ENCODE measurements around the gene PLA2G4A.
"Not testable (repeated sequence)": the region's sequence is repeated elsewhere in the genome, so short reads cannot be mapped to it uniquely, and the experiment has no call there.

PLA2G4A gene

GRCh38 chr1:186899577-186899976 lies 70.8 kb downstream of the PLA2G4A start:
- Histone ChIP-seq H3K27me3 (ENCODE audit: insufficient read depth, low read length) (no peaks in the 10 kb centered on the region), H3K9ac (ENCODE audit: low read depth, low read length) (no peak overlapping the region), H3K9me3 (ENCODE audit: insufficient read depth, low read depth, low read length) (no peaks in the 10 kb centered on the region), H3K36me3 (ENCODE audit: insufficient read depth, low read length) (no peaks in the 10 kb centered on the region), H3K4me3 (ENCODE audit: low read length) (no peak overlapping the region), H3K4me1 (ENCODE audit: insufficient read depth, low read length) (no peaks in the 10 kb centered on the region), H3K27ac (ENCODE audit: low read depth, low read length) (no peak overlapping the region)
- 89% methylated on average over 3 of the region's 3 CpGs for WGBS

- no peaks in the 10 kb centered on the region for H3K4me1 ChIP-seq (ENCODE audit: insufficient read depth, low read length)
- H3K9me3 ChIP-seq (ENCODE audit: insufficient read depth, low read depth, low read length), result no peaks in the 10 kb centered on the region
- H3K27ac ChIP-seq (ENCODE audit: low read depth, low read length), result no peak overlapping the region
- H3K4me3 ChIP-seq (ENCODE audit: low read length), result no peak overlapping the region
- H3K36me3 ChIP-seq (ENCODE audit: insufficient read depth, low read length), result no peaks in the 10 kb centered on the region
- no CpG with 5 or more reads among the region's 2 CpGs for WGBS
- no peaks in the 10 kb centered on the region for H3K27me3 ChIP-seq (ENCODE audit: insufficient read depth, low read length)
- H3K9ac ChIP-seq (ENCODE audit: low read depth, low read length), result no peak overlapping the region
Measured at GRCh38 chr1:186899977-186900376, 71.2 kb downstream of the PLA2G4A start.

GRCh38 chr1:186900539-186901237 lies 71.9 kb downstream of the PLA2G4A start:
- no peaks in the 10 kb centered on the region for H3K36me3 ChIP-seq (ENCODE audit: insufficient read depth, low read length)
- no peaks in the 10 kb centered on the region for H3K27me3 ChIP-seq (ENCODE audit: insufficient read depth, low read length)
- 95% methylated on average over 5 of the region's 5 CpGs for WGBS
- no peak overlapping the region for H3K4me3 ChIP-seq (ENCODE audit: low read length)
- H3K9me3 ChIP-seq (ENCODE audit: insufficient read depth, low read depth, low read length), result no peaks in the 10 kb centered on the region
- no peak overlapping the region for H3K9ac ChIP-seq (ENCODE audit: low read depth, low read length)
- H3K27ac ChIP-seq (ENCODE audit: low read depth, low read length), result no peak overlapping the region
- no peaks in the 10 kb centered on the region for H3K4me1 ChIP-seq (ENCODE audit: insufficient read depth, low read length)

- Histone ChIP-seq H3K9ac (ENCODE audit: low read depth, low read length) (no peak overlapping the region), H3K27me3 (ENCODE audit: insufficient read depth, low read length) (no peaks in the 10 kb centered on the region), H3K9me3 (ENCODE audit: insufficient read depth, low read depth, low read length) (no peaks in the 10 kb centered on the region), H3K36me3 (ENCODE audit: insufficient read depth, low read length) (no peaks in the 10 kb centered on the region), H3K4me1 (ENCODE audit: insufficient read depth, low read length) (no peaks in the 10 kb centered on the region), H3K27ac (ENCODE audit: low read depth, low read length) (no peak overlapping the region), H3K4me3 (ENCODE audit: low read length) (no peak overlapping the region)
Measured at GRCh38 chr1:186901631-186902030, 72.9 kb downstream of the PLA2G4A start.

- Histone ChIP-seq H3K4me1 (ENCODE audit: insufficient read depth, low read length) (no peaks in the 10 kb centered on the region), H3K36me3 (ENCODE audit: insufficient read depth, low read length) (no peaks in the 10 kb centered on the region), H3K9me3 (ENCODE audit: insufficient read depth, low read depth, low read length) (no peaks in the 10 kb centered on the region), H3K27ac (ENCODE audit: low read depth, low read length) (no peak overlapping the region), H3K9ac (ENCODE audit: low read depth, low read length) (no peak overlapping the region), H3K4me3 (ENCODE audit: low read length) (no peak overlapping the region), H3K27me3 (ENCODE audit: insufficient read depth, low read length) (no peaks in the 10 kb centered on the region)
- 93% methylated on average over 7 of the region's 7 CpGs for WGBS
Measured at GRCh38 chr1:186903374-186904136, 74.8 kb downstream of the PLA2G4A start.

- Histone ChIP-seq H3K27me3 (ENCODE audit: insufficient read depth, low read length) (no peaks in the 10 kb centered on the region), H3K4me3 (ENCODE audit: low read length) (no peak overlapping the region), H3K9ac (ENCODE audit: low read depth, low read length) (no peak overlapping the region), H3K4me1 (ENCODE audit: insufficient read depth, low read length) (no peaks in the 10 kb centered on the region), H3K9me3 (ENCODE audit: insufficient read depth, low read depth, low read length) (no peaks in the 10 kb centered on the region), H3K36me3 (ENCODE audit: insufficient read depth, low read length) (no peaks in the 10 kb centered on the region), H3K27ac (ENCODE audit: low read depth, low read length) (no peak overlapping the region)
- WGBS, result 93% methylated on average over 3 of the region's 3 CpGs
Measured at GRCh38 chr1:186904361-186904760, 75.6 kb downstream of the PLA2G4A start.

GRCh38 chr1:186905561-186905960 lies 76.8 kb downstream of the PLA2G4A start:
- Histone ChIP-seq H3K4me3 (ENCODE audit: low read length) (no peak overlapping the region), H3K27ac (ENCODE audit: low read depth, low read length) (no peak overlapping the region), H3K27me3 (ENCODE audit: insufficient read depth, low read length) (no peaks in the 10 kb centered on the region), H3K36me3 (ENCODE audit: insufficient read depth, low read length) (no peaks in the 10 kb centered on the region), H3K9me3 (ENCODE audit: insufficient read depth, low read depth, low read length) (no peaks in the 10 kb centered on the region), H3K4me1 (ENCODE audit: insufficient read depth, low read length) (no peaks in the 10 kb centered on the region), H3K9ac (ENCODE audit: low read depth, low read length) (no peak overlapping the region)
- WGBS, result no CpG with 5 or more reads among the region's 1 CpG

- Histone ChIP-seq H3K4me1 (ENCODE audit: insufficient read depth, low read length) (no peaks in the 10 kb centered on the region), H3K27me3 (ENCODE audit: insufficient read depth, low read length) (no peaks in the 10 kb centered on the region), H3K4me3 (ENCODE audit: low read length) (no peak overlapping the region), H3K36me3 (ENCODE audit: insufficient read depth, low read length) (no peaks in the 10 kb centered on the region), H3K9me3 (ENCODE audit: insufficient read depth, low read depth, low read length) (no peaks in the 10 kb centered on the region), H3K9ac (ENCODE audit: low read depth, low read length) (no peak overlapping the region), H3K27ac (ENCODE audit: low read depth, low read length) (no peak overlapping the region)
- 85% methylated on average over 4 of the region's 4 CpGs for WGBS
Measured at GRCh38 chr1:186915555-186915954, 86.8 kb downstream of the PLA2G4A start.

GRCh38 chr1:186917106-186917786 lies 88.5 kb downstream of the PLA2G4A start:
- 90% methylated on average over 10 of the region's 14 CpGs for WGBS
- not testable (repeated sequence) for H3K4me1 ChIP-seq (ENCODE audit: insufficient read depth, low read length); H3K36me3 ChIP-seq (ENCODE audit: insufficient read depth, low read length); H3K27me3 ChIP-seq (ENCODE audit: insufficient read depth, low read length); H3K27ac ChIP-seq (ENCODE audit: low read depth, low read length); H3K4me3 ChIP-seq (ENCODE audit: low read length); H3K9me3 ChIP-seq (ENCODE audit: insufficient read depth, low read depth, low read length); H3K9ac ChIP-seq (ENCODE audit: low read depth, low read length)

GRCh38 chr1:186921386-186921785 lies 92.6 kb downstream of the PLA2G4A start:
- 95% methylated on average over 5 of the region's 5 CpGs for WGBS

GRCh38 chr1:186922814-186923213 lies 94.1 kb downstream of the PLA2G4A start:
- H3K27me3 ChIP-seq (ENCODE audit: insufficient read depth, low read length); H3K9me3 ChIP-seq (ENCODE audit: insufficient read depth, low read depth, low read length); H3K4me3 ChIP-seq (ENCODE audit: low read length); H3K4me1 ChIP-seq (ENCODE audit: insufficient read depth, low read length); H3K36me3 ChIP-seq (ENCODE audit: insufficient read depth, low read length); H3K27ac ChIP-seq (ENCODE audit: low read depth, low read length); H3K9ac ChIP-seq (ENCODE audit: low read depth, low read length): not testable (repeated sequence)
- 69% methylated on average over 4 of the region's 4 CpGs for WGBS

More at GRCh38 chr1:186921386-186921785, 92.6 kb downstream of the PLA2G4A start:
- H3K4me3 ChIP-seq (ENCODE audit: low read length); H3K4me1 ChIP-seq (ENCODE audit: insufficient read depth, low read length); H3K36me3 ChIP-seq (ENCODE audit: insufficient read depth, low read length); H3K9me3 ChIP-seq (ENCODE audit: insufficient read depth, low read depth, low read length); H3K9ac ChIP-seq (ENCODE audit: low read depth, low read length); H3K27me3 ChIP-seq (ENCODE audit: insufficient read depth, low read length); H3K27ac ChIP-seq (ENCODE audit: low read depth, low read length): not testable (repeated sequence)
